Bronchial epithelial cell (primary cell): Measurements from ENCODE around the gene CDC42BPA. TPM values are rescaled to one million over a fixed set of nuclear protein-coding genes. Genes with fewer than 3 reads are reported as not detected.

Experiments
- DNase-seq: peaks from one replicate; pipeline ENCODE4 v3.0.0-alpha.2; 2010; ENCODE audit warnings: low read depth
- FAIRE-seq: peaks from 2 replicates; lab custom pipeline; 2011; peaks lifted over from hg19 to GRCh38; lab: Jason Lieb, UNC
- H3K27me3 ChIP-seq: 2 replicates; pipeline ENCODE4 v1.5.1; 2011; ENCODE audit warnings: low read length; ENCODE audit not compliant: control insufficient read depth, insufficient read depth
- H3K36me3 ChIP-seq: 2 replicates; pipeline ENCODE4 v1.5.1; 2011; ENCODE audit warnings: low read length; ENCODE audit not compliant: control insufficient read depth, insufficient read depth
- H3K4me3 ChIP-seq: 2 replicates; pipeline ENCODE4 v1.5.1; 2011; ENCODE audit warnings: mild to moderate bottlenecking, low read depth, low read length, control low read depth
- CTCF ChIP-seq: IDR thresholded peaks from 2 replicates; pipeline ENCODE4 v1.5.1; 2011; ENCODE audit warnings: mild to moderate bottlenecking, moderate library complexity, low read length, control low read depth, inconsistent platforms; ENCODE audit not compliant: insufficient read depth, severe bottlenecking
- total RNA-seq: library from RNA; depleted of rRNA; stranded (reverse); fragments of >200 nt; gene quantifications from 2 replicates; pipeline ENCODE4 v1.2.1, GENCODE V29; 2014

CDC42BPA gene
- total RNA-seq, 1 donor from 2014 or later, result 25.8 TPM

GRCh38 chr1:226943927-226944326 lies 374.4 kb downstream of the CDC42BPA start:
- FAIRE-seq, result no peak
- no peak for TF ChIP-seq CTCF

GRCh38 chr1:226943156-226943555 lies 375.1 kb downstream of the CDC42BPA start:
- Histone ChIP-seq H3K36me3 (no peaks in the 10 kb centered on the region), H3K4me3 (no peak overlapping the region), H3K27me3 (no peaks in the 10 kb centered on the region)
- FAIRE-seq, result no peak
- TF ChIP-seq CTCF, result no peak
- DNase-seq, result no peak

More at GRCh38 chr1:226943927-226944326, 374.4 kb downstream of the CDC42BPA start:
- DNase-seq, result no peak
- Histone ChIP-seq H3K27me3 (no peaks in the 10 kb centered on the region), H3K36me3 (no peaks in the 10 kb centered on the region), H3K4me3 (no peak overlapping the region)

GRCh38 chr1:226942392-226942791 lies 375.9 kb downstream of the CDC42BPA start:
- H3K27me3 ChIP-seq, result no peaks in the 10 kb centered on the region
- TF ChIP-seq CTCF, result no peak
- H3K36me3 ChIP-seq, result no peaks in the 10 kb centered on the region
- no peak overlapping the region for H3K4me3 ChIP-seq
- FAIRE-seq (no peak), DNase-seq (no peak)

GRCh38 chr1:226940806-226941067 lies 377.6 kb downstream of the CDC42BPA start:
- FAIRE-seq, result no peak

GRCh38 chr1:226940029-226940805 lies 378.1 kb downstream of the CDC42BPA start, which contains the start of gene COQ8A:
COQ8A (plus strand) TSS chr1:226940294; CDS start chr1:226961386, 21,092 bp downstream.
- TF ChIP-seq CTCF, result no peak
- DNase-seq, result peak; percentile 96
- no peaks in the 10 kb centered on the region for H3K36me3 ChIP-seq
- no peaks in the 10 kb centered on the region for H3K27me3 ChIP-seq
- no peak for FAIRE-seq
- H3K4me3 ChIP-seq, result peak within 1 kb of the TSS; percentile 66

More at GRCh38 chr1:226940806-226941067, 377.6 kb downstream of the CDC42BPA start:
- Histone ChIP-seq H3K27me3 (no peaks in the 10 kb centered on the region), H3K36me3 (no peaks in the 10 kb centered on the region), H3K4me3 (peak overlapping the region; percentile 66)
- DNase-seq, result no peak
- no peak for TF ChIP-seq CTCF

Other genes with a start within 250 kb of the CDC42BPA start
- gene ZNF678, start 245.1 kb upstream of the CDC42BPA start, total RNA-seq, result 5.3 and 8.6 TPM in 2 replicates